GM21447 (cell line): ENCODE measurements around the gene FAM171A2.

Source experiments
- ATAC-seq: cut with Tn5 transposase; IDR thresholded peaks from one replicate; pipeline ENCODE4 v1.9.1; 2021; ENCODE audit not compliant: unreplicated experiment

FAM171A2 gene

DNA sequence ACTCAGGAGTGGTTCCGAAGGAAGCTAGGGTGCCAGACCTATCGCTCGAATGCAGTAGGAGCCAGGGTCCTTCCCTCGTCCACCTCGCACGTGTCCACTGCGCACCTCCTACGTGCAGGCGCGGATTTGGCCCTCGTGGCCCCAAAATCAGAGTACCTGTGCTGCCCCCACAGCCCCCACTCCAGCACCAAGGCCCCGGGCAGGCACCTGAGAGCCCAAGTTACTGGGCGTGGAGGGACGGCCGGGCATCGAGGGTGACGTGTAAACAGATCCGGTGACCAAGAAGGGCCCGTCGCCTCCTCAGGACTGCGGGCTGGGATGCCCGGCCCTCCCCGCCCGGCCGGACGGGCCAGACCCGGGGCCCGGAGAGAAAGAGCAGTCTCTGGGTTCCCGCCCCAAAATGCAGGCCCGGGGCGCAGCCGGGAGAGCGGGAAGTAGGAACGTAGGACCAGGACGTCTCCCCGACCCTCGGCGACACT is 39.5 kb downstream of the FAM171A2 start:
- no peak for ATAC-seq

DNA sequence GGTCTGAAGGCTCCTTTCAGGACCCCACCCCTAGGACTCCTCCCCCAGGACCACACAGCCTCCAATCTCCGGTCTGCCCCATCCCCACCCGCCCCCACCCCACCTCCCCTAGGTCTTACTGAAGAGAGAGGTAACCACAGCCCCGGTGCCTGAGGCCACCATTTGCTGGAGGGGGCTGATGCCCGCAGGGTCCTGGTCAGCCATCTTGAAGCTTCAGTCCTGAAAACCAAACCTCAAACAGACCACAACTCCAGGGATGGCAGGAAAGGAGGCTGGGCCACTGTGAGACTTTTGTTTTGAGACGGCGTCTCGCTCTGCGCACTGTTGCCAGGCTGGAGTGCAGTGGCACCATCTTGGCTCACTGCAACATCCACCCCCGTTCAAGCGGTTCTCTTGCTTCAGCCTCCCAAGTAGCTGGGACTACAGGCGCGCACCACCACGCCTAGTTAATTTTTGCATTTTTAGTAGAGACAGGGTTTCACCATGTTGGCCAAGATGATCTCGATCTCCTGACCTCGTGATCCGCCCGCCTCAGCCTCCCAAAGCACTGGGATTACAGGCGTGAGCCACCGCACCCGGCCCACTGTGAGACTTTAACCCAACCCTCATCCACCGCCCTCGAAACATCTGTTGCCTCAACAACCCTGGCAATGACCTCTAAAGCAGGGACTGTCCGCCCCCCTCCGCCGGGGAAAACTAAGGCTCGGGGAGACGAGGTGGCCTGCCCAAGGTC is 40.1 kb downstream of the FAM171A2 start:
- no peak for ATAC-seq

DNA sequence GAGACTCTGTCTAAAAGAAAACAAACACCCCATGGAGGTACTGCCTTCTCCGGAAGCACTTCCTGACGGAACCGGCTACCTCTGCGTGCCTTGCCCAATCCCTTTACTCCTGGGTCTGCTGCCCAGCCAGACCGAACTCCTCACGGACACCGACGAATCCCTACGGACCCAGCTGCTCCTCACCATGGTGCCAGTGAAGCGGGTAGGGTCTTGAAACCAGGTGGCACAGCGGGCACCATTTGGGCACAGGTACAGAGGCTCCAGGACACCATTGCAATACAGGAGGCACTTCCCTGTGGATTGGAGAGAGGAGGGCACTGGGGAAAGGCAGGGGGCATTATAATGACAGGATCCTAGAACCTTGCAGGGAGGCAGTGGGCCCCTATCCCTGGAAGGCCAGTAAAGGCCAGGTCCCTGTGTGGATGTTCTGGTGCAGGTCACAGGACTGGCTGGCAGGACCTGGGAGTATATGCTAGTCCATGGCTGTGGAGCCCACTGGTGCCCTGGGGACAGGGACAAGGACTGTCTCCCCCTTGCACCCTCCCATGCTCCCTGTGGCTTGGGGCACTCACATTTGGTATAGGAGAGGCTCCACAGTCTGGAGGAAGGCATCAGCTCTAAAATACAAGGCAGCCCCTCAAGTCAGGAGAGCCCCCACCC is 41.3 kb downstream of the FAM171A2 start:
- ATAC-seq = no peak

DNA sequence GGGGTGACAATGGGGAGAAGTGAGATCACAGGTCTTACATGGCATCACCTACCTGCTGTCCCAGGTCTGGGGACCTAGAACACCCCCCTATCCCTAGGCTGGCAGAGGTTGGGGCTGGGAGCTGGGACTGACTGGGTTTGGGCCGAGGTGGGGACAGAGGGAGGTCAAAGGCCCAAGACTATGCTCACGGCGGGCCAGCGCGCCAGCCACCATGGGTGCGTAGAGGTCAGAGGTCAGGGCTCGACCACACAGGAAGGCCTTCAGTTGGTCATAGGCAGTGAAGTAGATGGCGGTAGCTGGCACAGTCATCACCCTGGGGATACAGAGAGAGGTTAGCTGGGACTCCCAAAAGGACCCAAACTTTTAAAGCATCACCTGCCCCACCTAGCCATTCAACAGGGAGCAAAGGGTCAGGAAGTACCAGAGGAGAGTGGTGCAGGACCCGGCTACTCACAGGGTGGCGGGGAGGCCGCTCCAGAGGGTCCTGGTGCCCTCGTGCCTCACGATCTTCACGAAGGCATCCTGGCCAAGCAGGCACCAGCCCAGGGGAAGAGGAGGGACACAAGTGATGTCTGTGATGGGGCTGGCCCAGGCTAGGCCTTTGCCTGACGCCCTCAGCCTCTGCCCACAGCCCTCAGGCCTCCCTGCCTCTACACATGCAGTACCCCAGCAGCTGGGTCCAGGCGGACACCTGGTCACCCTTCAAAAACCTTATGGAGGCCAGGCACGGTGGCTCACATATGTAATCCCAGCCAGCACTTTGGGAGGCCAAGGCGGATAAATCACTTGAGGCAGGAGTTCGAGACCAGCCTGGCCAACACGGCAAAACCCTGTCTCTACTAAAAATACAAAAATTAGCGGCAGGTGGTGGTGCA is 42.2 kb downstream of the FAM171A2 start:
- ATAC-seq = no peak

DNA sequence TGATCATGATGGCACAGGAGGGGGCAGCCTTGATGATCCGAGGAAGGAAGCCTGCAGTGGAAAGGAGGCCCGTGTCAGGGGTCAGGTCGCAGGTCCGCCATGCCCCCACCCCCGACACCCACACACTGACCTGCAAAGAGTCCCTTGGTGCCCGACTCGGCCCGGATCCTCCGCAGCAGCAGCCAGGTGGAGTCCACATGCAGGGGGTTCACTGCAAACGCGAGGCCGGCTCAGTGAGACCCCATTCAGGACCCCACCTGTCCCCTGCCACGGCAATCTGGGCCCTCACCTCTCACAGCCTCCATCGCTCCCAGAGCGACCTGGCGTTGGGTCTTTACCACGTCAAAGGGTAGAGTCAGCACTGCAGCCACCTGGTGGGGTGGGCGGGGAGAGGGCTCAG is 43.6 kb downstream of the FAM171A2 start:
- no peak for ATAC-seq

DNA sequence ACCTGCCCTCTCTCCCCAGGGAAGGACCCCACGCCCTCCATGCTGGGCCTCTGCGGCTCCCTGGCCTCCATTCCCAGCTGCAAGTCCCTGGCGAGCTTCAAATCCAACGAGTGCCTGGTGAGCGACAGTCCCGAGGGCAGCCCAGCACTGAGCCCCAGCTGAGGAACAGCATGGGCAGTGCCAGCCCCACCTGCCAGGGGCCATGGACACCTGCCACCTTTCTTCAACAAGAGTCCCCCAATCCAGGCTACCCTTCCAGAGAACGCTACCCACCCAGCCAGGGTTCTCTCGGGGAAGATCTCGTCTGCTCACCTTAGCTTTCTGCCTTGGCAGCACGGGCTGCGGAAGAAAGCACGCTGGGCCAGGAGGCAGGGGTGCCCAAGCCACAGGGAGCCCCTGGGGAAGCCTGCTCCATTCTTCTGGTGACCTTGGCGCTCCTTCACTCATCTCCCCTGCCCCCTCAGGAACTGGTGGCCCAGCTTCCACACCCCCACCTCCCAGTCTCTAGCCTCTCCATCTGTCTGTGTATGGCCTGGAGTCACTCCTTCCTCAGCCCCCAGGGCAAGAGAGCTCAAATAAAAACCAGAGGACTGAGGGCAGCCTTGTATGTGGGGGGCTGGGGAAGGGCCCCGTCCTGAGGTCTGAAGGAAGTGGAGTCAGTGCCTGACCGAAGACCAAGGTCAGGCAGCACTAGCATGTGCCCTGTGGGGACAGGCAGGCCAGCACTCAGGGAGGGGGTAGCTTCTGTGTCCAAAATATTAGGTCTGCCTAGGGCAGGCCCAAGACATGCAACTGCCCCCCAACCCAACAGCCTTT is 45.4 kb downstream of the FAM171A2 start:
- ATAC-seq = no peak

DNA sequence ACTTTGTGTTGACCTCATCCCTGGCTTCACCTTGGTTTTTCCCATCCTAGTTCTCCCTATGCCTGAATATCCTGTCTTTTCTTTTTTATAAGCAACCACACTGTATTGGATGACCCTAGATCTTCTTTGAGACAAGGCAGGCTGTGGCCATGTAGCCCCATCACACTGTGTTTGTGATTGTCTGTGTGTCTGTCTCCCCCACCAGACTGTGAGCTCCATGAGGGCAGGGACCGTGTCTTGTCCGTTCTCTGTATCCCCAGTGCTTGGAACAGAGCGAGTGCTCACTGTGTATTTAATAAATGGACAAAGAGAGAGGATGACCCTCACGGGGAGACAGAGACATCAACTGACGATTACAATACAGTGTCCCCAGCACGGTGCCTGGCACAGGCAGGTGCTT is 46.1 kb downstream of the FAM171A2 start:
- no peak for ATAC-seq

DNA sequence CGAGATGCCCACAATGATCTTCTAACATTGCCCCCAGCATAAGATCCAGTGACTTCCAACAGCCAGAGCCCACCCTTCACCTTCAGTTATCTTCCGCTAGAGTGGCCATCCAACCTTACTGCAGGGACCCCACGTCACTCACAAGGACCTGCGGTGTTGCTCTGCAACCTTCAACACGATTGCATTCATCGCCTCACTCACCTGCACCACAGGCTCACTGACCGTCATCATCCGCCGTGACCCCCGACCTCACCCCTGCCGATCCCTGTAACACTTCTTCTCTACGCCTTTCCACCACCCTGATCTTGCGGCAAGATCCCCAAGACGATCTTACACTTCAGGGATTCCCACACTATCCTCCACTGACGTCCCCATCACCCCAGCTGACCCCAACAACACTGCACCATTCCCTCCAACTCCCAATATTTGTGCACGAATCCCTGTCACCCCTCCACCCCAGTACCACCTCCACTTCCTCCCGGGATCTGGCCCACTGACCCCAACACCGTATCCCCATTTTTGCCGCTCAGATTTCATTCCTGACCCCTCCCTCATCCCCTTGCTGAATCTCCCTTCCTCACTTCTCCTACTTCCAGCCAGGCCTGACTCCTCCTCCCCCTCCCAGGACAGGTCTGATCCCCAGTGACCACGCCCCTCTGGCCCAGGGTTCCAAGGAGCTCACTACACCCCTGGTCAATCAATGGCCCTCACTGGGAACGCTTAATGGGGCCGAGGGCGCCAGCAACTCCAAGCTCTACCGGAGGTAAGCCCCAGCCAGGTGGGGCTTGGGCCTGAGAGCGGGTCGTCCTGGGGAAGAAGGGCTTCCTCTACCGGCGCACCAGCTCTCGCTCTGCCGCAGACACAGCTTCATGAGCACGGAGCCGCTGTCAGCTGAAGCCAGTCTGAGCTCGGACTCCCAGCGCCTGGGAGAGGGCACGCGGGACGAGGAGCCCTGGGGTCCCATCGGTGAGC is 47.6 kb downstream of the FAM171A2 start:
- ATAC-seq = no peak

DNA sequence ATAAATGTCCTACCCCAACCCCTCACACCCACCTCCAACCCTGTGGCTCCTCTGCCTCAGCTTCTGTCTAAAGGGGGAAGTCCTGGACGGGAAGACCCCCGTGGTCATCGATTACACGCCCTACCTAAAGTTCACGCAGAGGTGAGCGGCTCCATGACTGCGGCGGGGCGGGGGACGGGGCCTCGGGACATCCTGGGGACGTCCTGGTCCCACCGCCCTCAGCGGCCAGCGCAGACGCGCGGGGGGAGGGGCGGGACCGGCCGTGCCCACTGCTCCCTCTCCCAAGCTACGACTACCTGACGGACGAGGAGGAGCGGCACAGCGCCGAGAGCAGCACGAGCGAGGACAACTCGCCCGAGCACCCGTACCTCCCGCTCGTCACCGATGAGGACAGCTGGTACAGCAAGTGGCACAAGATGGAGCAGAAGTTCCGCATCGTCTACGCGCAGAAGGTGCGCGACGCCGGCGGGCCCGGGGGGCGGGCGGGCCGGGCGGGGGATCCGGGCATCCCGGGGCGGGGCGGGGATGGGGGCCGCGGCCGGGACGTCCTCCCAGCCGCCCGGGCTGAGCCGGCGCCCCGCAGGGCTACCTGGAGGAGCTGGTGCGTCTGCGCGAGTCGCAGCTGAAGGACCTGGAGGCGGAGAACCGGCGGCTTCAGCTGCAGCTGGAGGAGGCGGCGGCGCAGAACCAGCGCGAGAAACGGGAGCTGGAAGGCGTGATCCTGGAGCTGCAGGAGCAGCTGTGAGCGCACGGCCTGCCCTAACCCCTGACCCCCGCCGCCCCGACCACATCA is 48.6 kb downstream of the FAM171A2 start:
- ATAC-seq = no peak

DNA sequence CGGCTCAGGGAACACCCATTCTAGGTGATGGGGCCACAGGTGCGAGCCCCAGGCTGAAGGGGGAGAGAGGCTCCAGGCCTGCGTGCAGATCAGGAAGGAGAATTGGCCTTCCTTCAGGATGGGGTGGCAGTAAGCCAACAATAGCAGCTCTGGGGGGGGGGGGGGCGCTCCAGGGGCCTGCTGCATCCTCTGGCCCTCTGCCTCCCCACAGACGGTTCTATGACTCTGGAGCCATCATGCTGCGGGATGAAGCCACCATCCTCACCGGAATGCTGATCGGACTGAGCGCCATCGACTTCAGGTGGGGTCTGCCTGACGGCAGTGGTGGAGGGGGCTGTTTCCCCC is 49.2 kb downstream of the FAM171A2 start:
- no peak for ATAC-seq

DNA sequence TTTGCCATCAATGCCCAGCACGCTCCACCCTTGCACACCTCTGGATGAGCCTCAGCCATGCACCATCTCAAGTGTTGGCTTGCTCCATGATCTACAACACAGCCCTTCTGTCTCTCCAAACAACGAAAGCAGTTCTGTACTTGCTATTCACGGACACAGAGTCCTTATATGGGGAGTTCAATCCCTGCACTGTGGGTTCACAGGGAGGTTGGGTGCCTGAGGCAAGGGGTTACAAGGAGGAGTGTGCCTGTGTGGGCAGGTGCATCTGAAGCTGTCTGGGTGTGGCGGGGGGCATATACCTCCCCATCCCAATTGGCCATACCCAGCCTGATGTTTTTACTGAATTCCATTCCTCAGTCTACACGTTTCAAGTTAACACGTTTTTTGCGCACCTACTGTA is 49.6 kb downstream of the FAM171A2 start:
- ATAC-seq = no peak

DNA sequence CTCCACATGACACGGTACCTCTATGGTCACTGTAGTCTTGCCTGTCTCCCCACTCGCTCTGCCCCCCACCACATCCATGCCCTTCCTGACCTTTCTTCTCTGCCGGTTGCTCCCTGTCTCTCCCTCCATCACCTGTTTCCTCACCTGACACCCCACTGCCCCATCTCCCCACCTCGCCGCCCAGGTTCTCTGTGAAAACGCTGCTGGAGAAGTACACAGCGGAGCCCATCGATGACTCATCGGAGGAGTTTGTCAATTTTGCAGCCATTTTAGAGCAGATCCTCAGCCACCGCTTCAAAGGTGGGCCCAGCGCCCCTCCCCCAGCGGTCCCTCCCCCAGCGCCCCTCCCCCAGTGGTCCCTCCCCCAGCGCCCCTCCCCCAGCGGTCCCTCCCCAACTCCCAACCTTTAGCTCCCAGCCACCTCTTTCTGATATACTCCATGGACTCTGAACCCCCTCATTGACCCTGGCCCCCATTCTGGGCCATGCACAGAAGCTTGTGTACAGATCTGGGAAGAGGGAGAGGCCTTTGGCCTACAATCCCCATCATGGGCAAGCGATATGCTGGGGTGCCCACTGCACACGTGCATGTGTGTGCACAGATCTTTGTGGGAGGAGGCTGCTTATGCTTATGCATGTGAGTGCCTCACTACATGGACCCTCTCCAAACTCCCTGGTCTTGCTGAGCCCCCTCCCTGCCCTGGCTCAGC is 51.1 kb downstream of the FAM171A2 start:
- ATAC-seq = no peak

DNA sequence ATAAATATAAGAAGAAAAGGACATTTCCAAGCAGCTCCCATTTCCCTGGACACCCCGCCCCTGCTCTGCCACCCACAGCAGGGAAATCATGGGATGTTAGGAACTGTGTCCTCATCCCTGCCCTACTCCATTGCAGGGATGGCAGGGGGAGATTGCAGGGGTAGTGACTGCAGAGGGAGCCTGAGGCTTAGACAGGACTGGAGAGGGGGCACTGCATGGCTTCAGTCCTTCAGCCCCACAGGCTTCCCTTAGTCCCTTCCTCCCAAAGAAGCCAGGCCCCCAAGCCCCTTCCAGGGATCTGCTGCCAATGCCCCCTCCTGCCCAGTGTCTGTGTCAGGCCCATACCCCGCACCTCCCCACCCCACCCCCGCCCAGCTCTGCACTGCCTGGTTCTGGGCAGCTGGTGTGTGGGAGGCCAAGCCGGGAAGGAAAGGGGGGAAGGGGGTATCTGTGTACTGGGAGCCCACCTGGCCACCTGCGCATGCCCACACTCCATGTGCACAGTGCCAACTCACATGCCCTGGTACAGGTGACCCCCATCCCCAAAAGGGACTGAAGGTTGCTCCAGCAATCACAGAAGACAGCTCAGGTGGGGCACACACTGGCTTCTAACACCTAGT is 52.0 kb downstream of the FAM171A2 start:
- no peak for ATAC-seq

DNA sequence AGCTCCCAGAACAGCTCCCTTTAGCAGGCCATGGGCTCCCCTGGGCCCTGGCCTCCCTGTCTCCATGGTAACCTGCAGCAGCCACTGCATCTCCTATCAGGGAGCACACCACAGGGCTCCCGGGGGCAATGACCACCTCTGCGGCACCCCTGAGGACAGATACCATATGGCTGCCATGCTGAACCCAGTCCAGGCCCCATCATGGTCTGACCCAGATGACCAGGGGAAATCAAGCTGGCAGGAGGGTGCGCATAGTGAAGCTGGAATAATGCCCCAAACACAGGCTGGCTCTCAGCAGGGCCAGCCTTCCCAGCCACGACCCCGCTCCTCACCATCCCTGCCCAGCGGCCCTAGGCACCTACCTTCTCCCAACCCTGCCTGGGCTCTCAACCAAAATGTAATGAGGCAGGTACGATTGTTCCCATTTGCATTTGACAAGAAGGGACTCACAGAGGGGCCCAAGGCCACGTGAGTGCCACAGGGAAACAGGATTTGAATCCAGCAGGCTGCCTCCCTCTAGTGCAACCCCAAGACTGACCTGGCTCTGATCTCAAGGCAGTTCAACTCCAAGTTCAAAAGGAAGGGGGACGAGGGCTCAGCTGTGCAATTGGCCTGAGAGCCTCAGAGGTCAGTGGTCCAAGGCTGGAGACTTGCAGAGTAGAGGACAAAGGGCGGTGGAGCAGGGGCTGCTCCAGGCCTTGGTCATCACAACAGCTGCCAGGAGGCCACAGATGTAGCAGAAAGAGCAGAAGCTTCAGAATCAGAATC is 52.9 kb downstream of the FAM171A2 start:
- ATAC-seq = no peak

DNA sequence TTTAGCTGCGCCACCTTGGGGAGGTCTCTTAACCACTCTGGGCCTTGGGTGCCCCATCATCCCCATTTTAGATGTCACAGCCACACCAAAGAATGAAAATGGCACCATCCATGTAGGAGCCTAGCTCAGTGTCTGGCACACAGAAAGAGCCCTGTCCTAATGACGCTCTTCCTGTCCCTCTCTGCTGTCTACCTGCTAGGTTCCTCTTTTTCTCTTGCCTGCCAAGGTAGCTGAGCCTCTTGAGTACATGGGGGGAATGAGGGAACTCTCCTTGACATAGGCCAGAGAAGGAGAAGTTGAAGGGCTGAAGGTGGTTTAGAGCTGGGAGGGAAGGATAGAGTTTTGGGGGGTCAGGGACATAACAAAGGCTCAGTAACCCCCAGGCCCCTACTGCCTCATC is 53.5 kb downstream of the FAM171A2 start:
- ATAC-seq = no peak

DNA sequence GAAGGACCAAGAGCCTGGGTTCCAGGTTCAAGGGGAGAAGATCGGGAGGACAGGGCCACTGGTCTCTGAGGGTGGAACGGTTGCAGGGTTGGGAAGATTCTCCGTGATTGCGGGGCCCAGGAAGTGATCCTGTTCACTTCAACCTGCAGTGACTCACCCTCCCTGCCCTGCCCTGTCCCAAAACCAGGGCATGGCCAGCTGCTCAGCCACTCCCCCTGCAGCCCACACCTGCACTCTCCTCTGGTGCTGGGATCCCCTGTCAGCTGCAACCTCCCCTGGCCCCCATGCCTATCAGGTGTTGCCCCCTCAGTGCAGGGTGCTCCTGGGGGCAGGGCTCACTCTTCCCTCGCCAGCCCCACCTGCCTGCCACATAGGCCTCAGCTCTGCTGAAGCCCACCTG is 54.2 kb downstream of the FAM171A2 start:
- no peak for ATAC-seq

DNA sequence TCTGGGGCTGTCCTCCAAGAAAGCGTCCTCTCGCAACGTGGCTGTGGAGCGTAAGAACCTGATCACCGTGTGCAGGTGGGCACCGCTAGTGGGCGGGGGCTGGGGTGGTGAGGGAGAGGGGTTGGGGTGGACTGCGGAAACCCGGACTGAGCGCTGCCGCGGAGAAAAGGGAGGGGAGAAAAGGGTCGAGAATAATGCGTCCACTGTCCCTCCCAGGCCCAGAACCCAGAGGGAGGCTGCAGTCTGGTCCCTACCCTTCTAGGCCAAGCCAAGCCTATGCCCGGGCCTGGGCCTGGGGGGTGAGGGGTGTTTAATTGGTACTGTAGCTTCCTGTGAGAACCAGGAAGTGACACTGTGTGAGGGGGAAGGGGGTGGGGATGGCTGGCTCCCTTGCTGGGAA is 54.8 kb downstream of the FAM171A2 start:
- ATAC-seq = no peak
